ENCODE results near the gene MCEMP1.

MCEMP1 gene

GRCh38 chr19:7677669-7678311, 900 bp downstream of the MCEMP1 start:
- no peak for TF ChIP-seq TAF1 (IDR thresholded peaks at IDR 0.05; ENCODE audit: borderline replicate concordance, low read depth, low read length)
- no peak for TF ChIP-seq POLR2A (IDR thresholded peaks at IDR 0.05; ENCODE audit: low read depth, low read length)
- TF ChIP-seq POLR2AphosphoS5 (IDR thresholded peaks at IDR 0.05; ENCODE audit: low read depth, low read length): no peak
- DNase-seq (ENCODE audit: insufficient read length) (no peak), FAIRE-seq (no peak)

GRCh38 chr19:7678971-7679751, 2.3 kb downstream of the MCEMP1 start:
- FAIRE-seq (peak; percentile 91), DNase-seq (ENCODE audit: insufficient read length) (no peak)
- TF ChIP-seq POLR2AphosphoS5 (IDR thresholded peaks at IDR 0.05; ENCODE audit: low read depth, low read length) (no peak), POLR2A (IDR thresholded peaks at IDR 0.05; ENCODE audit: low read depth, low read length) (no peak), TAF1 (IDR thresholded peaks at IDR 0.05; ENCODE audit: borderline replicate concordance, low read depth, low read length) (no peak)

- DNase-seq (ENCODE audit: insufficient read length): no peak
- no peak for FAIRE-seq
- TF ChIP-seq POLR2AphosphoS5 (IDR thresholded peaks at IDR 0.05; ENCODE audit: low read depth, low read length) (no peak), POLR2A (IDR thresholded peaks at IDR 0.05; ENCODE audit: low read depth, low read length) (no peak), TAF1 (IDR thresholded peaks at IDR 0.05; ENCODE audit: borderline replicate concordance, low read depth, low read length) (no peak)
Observed at GRCh38 chr19:7679771-7680605, 3.1 kb downstream of the MCEMP1 start.

GRCh38 chr19:7680606-7681339, 3.9 kb downstream of the MCEMP1 start, which contains the start of gene TRAPPC5:
Gene TRAPPC5 (plus strand): TSS chr19:7680833. CDS start chr19:7682254, 1,421 bp downstream.
- FAIRE-seq: peak; percentile 92
- TF ChIP-seq TAF1 (IDR thresholded peaks at IDR 0.05; ENCODE audit: borderline replicate concordance, low read depth, low read length) (no peak), POLR2A (IDR thresholded peaks at IDR 0.05; ENCODE audit: low read depth, low read length) (0 out of 2 replicates have a peak, but pooled peaks have one; percentile 27), POLR2AphosphoS5 (IDR thresholded peaks at IDR 0.05; ENCODE audit: low read depth, low read length) (no peak)
- DNase-seq (ENCODE audit: insufficient read length): peak; percentile 78

- TF ChIP-seq TAF1 (IDR thresholded peaks at IDR 0.05; ENCODE audit: borderline replicate concordance, low read depth, low read length) (no peak), POLR2A (IDR thresholded peaks at IDR 0.05; ENCODE audit: low read depth, low read length) (peak; percentile 32; the same call in 1 of the 2 replicates), POLR2AphosphoS5 (IDR thresholded peaks at IDR 0.05; ENCODE audit: low read depth, low read length) (no peak)
- DNase-seq (ENCODE audit: insufficient read length): peak; percentile 77
- peak; percentile 83 for FAIRE-seq
Observed at GRCh38 chr19:7681340-7682174, 4.7 kb downstream of the MCEMP1 start.

- DNase-seq (ENCODE audit: insufficient read length) (no peak), FAIRE-seq (no peak)
- no peak for TF ChIP-seq POLR2A (IDR thresholded peaks at IDR 0.05; ENCODE audit: low read depth, low read length)
- TF ChIP-seq TAF1 (IDR thresholded peaks at IDR 0.05; ENCODE audit: borderline replicate concordance, low read depth, low read length): no peak
- no peak for TF ChIP-seq POLR2AphosphoS5 (IDR thresholded peaks at IDR 0.05; ENCODE audit: low read depth, low read length)
Observed at GRCh38 chr19:7682175-7682855, 5.4 kb downstream of the MCEMP1 start.

GRCh38 chr19:7685546-7686445, 8.9 kb downstream of the MCEMP1 start:
- no peak for FAIRE-seq
- TF ChIP-seq POLR2A (IDR thresholded peaks at IDR 0.05; ENCODE audit: low read depth, low read length) (no peak), POLR2AphosphoS5 (IDR thresholded peaks at IDR 0.05; ENCODE audit: low read depth, low read length) (peak; percentile 33; the same call in 1 of the 2 replicates)
- no peak for DNase-seq (ENCODE audit: insufficient read length)

GRCh38 chr19:7687177-7687576, 10.3 kb downstream of the MCEMP1 start:
- peak; percentile 87 for TF ChIP-seq POLR2AphosphoS5 (IDR thresholded peaks at IDR 0.05; ENCODE audit: low read depth, low read length)
- TF ChIP-seq POLR2A (IDR thresholded peaks at IDR 0.05; ENCODE audit: low read depth, low read length): peak; percentile 68
- no peak for TF ChIP-seq TAF1 (IDR thresholded peaks at IDR 0.05; ENCODE audit: borderline replicate concordance, low read depth, low read length)
- FAIRE-seq: no peak
- no peak for DNase-seq (ENCODE audit: insufficient read length)

- no peak for DNase-seq (ENCODE audit: insufficient read length)
- no peak for FAIRE-seq
Observed at GRCh38 chr19:7689165-7689564, 12.3 kb downstream of the MCEMP1 start.

More at GRCh38 chr19:7689165-7689564, 12.3 kb downstream of the MCEMP1 start:
- TF ChIP-seq POLR2A (IDR thresholded peaks at IDR 0.05; ENCODE audit: low read depth, low read length): no peak
- TF ChIP-seq TAF1 (IDR thresholded peaks at IDR 0.05; ENCODE audit: borderline replicate concordance, low read depth, low read length): no peak
- no peak for TF ChIP-seq POLR2AphosphoS5 (IDR thresholded peaks at IDR 0.05; ENCODE audit: low read depth, low read length)
